AG09309 (cell line): ENCODE data around the gene SNAP25.

Source experiments
- DNase-seq: peaks from one replicate; pipeline ENCODE4 v3.0.0-alpha.2; 2010; ENCODE audit warnings: low read depth
- H3K4me3 ChIP-seq: 2 replicates; pipeline ENCODE4 v1.5.1; 2011; ENCODE audit warnings: mild to moderate bottlenecking, low read depth, low read length, moderate library complexity; ENCODE audit not compliant: control insufficient read depth
- TF ChIP-seq, protein P1 (sequence below): IDR thresholded peaks from 2 replicates; pipeline ENCODE4 v1.5.1; 2011; ENCODE audit warnings: mild to moderate bottlenecking, low read depth, low read length, inconsistent platforms; ENCODE audit not compliant: insufficient read depth, control insufficient read depth; ENCODE audit errors: missing control alignments

The SNAP25 gene

DNA sequence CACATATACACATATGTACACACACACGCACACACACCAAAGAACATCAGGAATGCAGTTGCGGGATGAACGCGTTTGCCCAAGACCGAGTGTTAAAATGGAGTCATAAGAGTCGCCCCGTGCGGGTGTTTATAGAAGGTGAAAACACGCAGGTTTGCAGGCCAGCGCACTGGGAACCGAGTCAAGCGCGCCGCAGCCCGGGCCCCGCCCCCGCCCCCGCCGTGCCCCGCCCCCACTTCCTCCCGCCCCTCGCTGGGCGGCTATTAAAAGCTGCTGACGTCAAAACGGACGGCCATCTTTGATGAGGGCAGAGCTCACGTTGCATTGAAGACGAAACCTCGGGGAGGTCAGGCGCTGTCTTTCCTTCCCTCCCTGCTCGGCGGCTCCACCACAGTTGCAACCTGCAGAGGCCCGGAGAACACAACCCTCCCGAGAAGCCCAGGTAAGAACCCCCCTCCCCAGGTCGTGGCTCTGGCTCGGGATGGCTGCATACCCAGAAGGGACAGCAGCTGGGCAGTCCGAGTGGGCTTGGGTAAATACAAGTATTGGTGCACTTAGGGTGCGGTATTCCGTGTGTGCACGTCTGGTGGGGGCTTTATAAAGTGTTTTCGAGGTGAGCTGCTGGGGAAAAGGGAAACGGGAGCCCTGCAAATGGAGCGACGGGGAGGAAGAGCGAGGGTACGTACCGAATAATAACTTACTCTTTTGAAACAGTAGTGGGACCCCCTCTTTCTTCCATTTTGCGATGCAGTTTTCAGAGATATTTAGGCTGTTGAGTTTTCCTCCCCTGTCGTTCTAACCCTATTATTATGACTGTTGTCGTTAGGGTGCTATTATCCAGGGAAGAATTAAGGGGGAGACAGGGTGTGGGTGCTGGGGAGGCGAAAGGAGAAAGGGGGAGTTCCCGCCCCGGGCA is at the start of gene SNAP25:
SNAP25 (plus strand) TSS at position 295 of the 916 bp plus-strand sequence. CDS start 56,662 bp downstream, outside the sequence.
- peak within 1 kb of the TSS; percentile 14 for H3K4me3 ChIP-seq
- no peak for DNase-seq

DNA sequence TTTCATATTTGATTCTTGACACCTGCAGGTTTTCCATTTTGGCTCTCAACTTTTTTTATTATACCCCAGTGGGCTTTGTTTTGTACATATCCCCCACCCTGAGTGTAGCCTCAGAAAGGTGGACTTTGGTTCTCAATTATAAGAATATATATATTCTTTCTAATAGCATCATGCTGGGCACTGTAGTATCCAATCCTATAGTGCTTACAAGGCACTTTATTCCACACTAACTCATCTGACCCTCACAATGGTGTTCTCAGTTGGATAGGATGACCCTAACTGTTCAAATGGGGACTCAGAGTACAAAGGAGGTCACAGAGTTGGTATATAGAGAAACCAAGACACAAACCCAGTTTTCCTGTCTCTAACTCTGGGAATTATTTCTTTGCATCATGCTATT is 48.9 kb upstream of the SNAP25 start:
- DNase-seq, result no peak
- TF ChIP-seq, protein P1, sequence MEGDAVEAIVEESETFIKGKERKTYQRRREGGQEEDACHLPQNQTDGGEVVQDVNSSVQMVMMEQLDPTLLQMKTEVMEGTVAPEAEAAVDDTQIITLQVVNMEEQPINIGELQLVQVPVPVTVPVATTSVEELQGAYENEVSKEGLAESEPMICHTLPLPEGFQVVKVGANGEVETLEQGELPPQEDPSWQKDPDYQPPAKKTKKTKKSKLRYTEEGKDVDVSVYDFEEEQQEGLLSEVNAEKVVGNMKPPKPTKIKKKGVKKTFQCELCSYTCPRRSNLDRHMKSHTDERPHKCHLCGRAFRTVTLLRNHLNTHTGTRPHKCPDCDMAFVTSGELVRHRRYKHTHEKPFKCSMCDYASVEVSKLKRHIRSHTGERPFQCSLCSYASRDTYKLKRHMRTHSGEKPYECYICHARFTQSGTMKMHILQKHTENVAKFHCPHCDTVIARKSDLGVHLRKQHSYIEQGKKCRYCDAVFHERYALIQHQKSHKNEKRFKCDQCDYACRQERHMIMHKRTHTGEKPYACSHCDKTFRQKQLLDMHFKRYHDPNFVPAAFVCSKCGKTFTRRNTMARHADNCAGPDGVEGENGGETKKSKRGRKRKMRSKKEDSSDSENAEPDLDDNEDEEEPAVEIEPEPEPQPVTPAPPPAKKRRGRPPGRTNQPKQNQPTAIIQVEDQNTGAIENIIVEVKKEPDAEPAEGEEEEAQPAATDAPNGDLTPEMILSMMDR, result no peak
- no peak overlapping the region for H3K4me3 ChIP-seq

More for the DNA sequence above, at the start of gene SNAP25:
- TF ChIP-seq, protein P1, result no peak

- DNase-seq, result no peak
- no peak overlapping the region for H3K4me3 ChIP-seq
- TF ChIP-seq, protein P1, result no peak
Observed at GRCh38 chr20:10170261-10170660, 48.4 kb upstream of the SNAP25 start.

DNA sequence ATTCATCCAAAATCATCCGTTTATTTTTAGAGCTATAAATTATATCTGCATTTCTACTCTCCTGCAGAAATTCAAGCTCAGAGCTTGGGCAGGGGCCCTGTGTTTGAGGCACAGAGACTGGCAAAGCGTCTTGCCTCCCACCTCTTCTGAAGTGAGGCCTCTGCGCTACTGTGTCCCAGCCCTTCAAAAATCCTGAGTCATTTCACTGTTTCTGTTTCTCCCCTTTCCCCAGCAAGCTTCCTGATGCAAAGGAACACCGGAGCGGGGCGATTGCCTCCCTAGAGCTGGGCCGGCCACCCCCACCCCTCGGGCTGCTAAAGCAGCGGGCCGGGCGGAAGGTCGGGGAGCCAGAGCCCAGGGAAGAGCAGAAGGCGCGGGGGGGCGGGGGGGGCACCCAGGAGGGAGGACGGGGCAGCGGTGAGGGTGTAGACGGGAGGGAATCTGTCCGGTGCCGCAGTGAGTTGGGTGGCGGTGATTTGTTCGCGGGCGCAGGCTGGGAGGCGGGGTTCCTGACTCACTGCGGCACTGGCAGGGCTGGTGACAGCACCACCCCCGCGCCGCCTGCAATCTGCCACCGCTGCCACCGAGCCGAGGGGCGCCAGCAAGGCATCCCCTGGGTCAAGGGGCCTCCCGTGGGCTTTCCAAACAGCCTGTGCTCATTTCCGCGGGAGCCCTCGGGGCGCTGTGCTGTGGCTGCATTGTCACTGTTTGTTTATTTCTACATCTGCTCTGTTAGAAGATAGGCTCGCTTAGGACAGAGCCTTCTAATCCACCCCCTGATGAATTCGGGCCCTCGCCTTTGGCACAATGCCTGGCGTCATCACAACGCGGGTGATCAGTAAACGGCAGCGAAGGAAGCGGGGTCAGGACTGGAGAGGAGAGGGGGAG is 46.5 kb upstream of the SNAP25 start:
- no peak for DNase-seq
- H3K4me3 ChIP-seq, result peak overlapping the region; percentile 47
- TF ChIP-seq, protein P1, result no peak

DNA sequence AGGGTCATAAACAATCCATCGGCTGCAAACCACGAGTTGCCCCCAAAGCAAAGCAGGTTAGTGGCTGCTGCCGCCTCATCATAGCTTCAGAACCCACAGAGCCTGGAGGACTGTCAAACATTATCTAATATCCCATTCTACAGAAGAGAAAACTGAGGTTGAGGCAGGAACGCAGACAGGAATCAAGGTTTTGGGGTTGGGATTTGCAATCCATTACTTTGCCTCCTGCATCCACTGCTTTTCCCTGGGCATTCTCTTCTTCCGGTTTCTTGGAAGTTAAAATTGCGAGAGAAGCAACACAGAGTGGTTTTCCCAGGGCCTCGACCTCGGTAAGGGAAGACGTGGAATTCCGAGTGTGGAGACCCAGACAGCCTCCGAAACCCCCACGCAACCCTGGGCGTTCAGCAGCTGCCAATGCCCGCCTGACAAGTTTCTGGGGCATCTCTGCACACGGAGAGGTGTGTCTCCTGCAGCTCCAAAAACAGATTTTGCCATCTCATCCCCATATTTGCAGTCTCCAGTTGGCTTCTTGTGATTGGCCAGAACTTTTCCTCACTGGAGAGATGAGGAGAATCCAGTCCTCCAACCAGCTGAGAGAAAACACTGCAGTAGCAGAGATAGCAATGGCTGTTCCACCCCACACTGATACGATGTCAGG is 45.5 kb upstream of the SNAP25 start:
- TF ChIP-seq, protein P1, result no peak
- DNase-seq, result no peak
- no peak overlapping the region for H3K4me3 ChIP-seq

DNA sequence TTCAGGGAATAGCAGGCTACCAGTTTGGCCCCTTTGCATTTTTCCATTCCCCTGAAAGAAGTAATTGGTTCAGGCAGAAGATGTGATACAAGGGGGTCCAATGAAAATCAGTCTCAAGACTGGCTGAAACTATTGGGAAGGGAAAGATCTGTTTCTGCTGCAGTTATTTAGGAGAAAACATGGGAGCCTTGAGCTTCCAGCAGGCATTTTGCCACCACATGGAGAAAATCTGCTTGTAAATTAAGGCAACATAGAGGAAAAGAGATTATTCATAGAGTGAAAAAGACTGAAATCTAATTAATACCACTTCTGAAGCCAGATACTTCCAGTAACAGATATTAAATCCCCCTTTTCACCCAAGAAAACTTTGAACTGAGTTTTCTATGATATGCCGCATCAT is 44.2 kb upstream of the SNAP25 start:
- TF ChIP-seq, protein P1, result no peak
- DNase-seq, result no peak
- no peak overlapping the region for H3K4me3 ChIP-seq
